OCI-LY7 (cell line): ENCODE results near the gene CYTH3. TPM values are rescaled to one million over a fixed set of nuclear protein-coding genes. Genes with fewer than 3 reads are reported as not detected.

Experiments
- BruUV-seq: library from RNA; stranded (reverse); fragments of 400-500 nt; replicated peaks from 2 replicates; lab custom pipeline; 2021; lab: Mats Ljungman, UMichigan
- CTCF ChIA-PET: fragments of 300-600 bp; sonication (Branson Sonifier 250); formaldehyde crosslinking; loops from one replicate; lab custom pipeline; 2022; ENCODE audit warnings: antibody characterized with exemption; ENCODE audit not compliant: unreplicated experiment; lab: Charles Lee
- POLR2A ChIA-PET: fragments of 300-600 bp; sonication (Branson Sonifier 250); formaldehyde crosslinking; loops from one replicate; lab custom pipeline; 2022; ENCODE audit warnings: antibody characterized with exemption; lab: Charles Lee
- DNase-seq: peaks from one replicate; pipeline ENCODE4 v3.0.0-alpha.2; 2015; ENCODE audit warnings: low spot score
- H2AFZ ChIP-seq: fragments of 200-600 bp; sonication (generic), shearing (Covaris generic); 2 replicates; pipeline ENCODE4 v1.6.1; 2014; ENCODE audit warnings: mild to moderate bottlenecking, antibody characterized with exemption, low read length, moderate library complexity
- H3K27ac ChIP-seq: fragments of 200-600 bp; sonication (generic); 2 replicates; pipeline ENCODE4 v1.5.1; 2014; ENCODE audit warnings: mixed run types, low read depth, mild to moderate bottlenecking, moderate library complexity, low read length, inconsistent platforms; ENCODE audit not compliant: poor library complexity, severe bottlenecking
- H3K36me3 ChIP-seq: fragments of 200-600 bp; sonication (generic); 2 replicates; pipeline ENCODE4 v1.6.1; 2014; ENCODE audit warnings: mild to moderate bottlenecking, antibody characterized with exemption, low read length, moderate library complexity, mixed read lengths; ENCODE audit not compliant: insufficient read depth
- H3K4me1 ChIP-seq: fragments of 200-600 bp; sonication (generic); 2 replicates; pipeline ENCODE4 v1.5.1; 2014; ENCODE audit warnings: mild to moderate bottlenecking, low read length; ENCODE audit not compliant: insufficient read depth, poor library complexity, severe bottlenecking
- H3K4me2 ChIP-seq: fragments of 200-600 bp; sonication (generic); 2 replicates; pipeline ENCODE4 v1.6.1; 2014; ENCODE audit warnings: mild to moderate bottlenecking, low read length
- H3K4me3 ChIP-seq: fragments of 200-600 bp; sonication (generic); 2 replicates; pipeline ENCODE4 v1.5.1; 2014; ENCODE audit warnings: mild to moderate bottlenecking, low read depth, low read length; ENCODE audit not compliant: poor library complexity, severe bottlenecking
- H3K79me2 ChIP-seq: fragments of 200-600 bp; sonication (generic); 2 replicates; pipeline ENCODE4 v1.6.1; 2016; ENCODE audit warnings: low read depth, mild to moderate bottlenecking, low read length, moderate library complexity, mixed read lengths; ENCODE audit not compliant: insufficient read depth
- H3K9me2 ChIP-seq: fragments of 200-600 bp; sonication (generic); 2 replicates; pipeline ENCODE4 v1.6.1; 2016; ENCODE audit warnings: mild to moderate bottlenecking, low read length, mixed read lengths; ENCODE audit not compliant: insufficient read depth
- H3K9me3 ChIP-seq: fragments of 200-600 bp; sonication (generic); 2 replicates; pipeline ENCODE4 v1.6.1; 2014; ENCODE audit warnings: mild to moderate bottlenecking, mixed run types, low read length, mixed read lengths
- H4K20me1 ChIP-seq: fragments of 200-600 bp; sonication (generic); 2 replicates; pipeline ENCODE4 v1.6.1; 2014; ENCODE audit warnings: mild to moderate bottlenecking, antibody characterized with exemption, low read length, moderate library complexity, mixed read lengths; ENCODE audit not compliant: insufficient read depth
- CTCF ChIP-seq: fragments of 200-600 bp; sonication (generic); conservative IDR thresholded peaks from 2 replicates; pipeline ENCODE4 v1.5.1; 2014; ENCODE audit warnings: mild to moderate bottlenecking, antibody characterized with exemption, low read length, moderate library complexity, mixed read lengths
- EZH2phosphoT487 ChIP-seq: fragments of 200-600 bp; sonication (generic); IDR thresholded peaks from 2 replicates; pipeline ENCODE4 v1.6.1; 2018; ENCODE audit warnings: low read depth, borderline replicate concordance, mild to moderate bottlenecking, mixed run types, antibody characterized with exemption, low read length, moderate library complexity, mixed read lengths
- intact Hi-C: fragments of 100-400 bp; cut with micrococcal nuclease; formaldehyde crosslinking; loops from one replicate; pipeline ENCODE4 v1.10.0; 2022; ENCODE audit not compliant: unreplicated experiment
- total RNA-seq, 2 experiments: library from RNA; depleted of rRNA in 1 of 2; stranded (reverse); fragments of >200 nt in 1 of 2; shearing (Covaris generic) in 1 of 2; gene quantifications; 2 replicates each; pipeline ENCODE4 v1.2.3, GENCODE V29; 2014 to 2022

The CYTH3 gene
- total RNA-seq, 2 experiments from 2014 or later: 3.7 to 4.7 TPM

GRCh38 chr7:6242561-6242960 lies 29.9 kb downstream of the CYTH3 start:
- CTCF ChIA-PET: no interaction called here
- no peaks in the 10 kb centered on the region for H4K20me1 ChIP-seq
- DNase-seq: no peak
- H2AFZ ChIP-seq: no peak overlapping the region
- intact Hi-C loops: no loop called here
- TF ChIP-seq EZH2phosphoT487: no peak
- no peak for TF ChIP-seq CTCF
- POLR2A ChIA-PET: interaction anchor here (0.5 kb wide), 1 partner anchor 113 kb away, joined by 6 read pairs; no protein-coding TSS in a partner anchor
- H3K9me3 ChIP-seq: no peaks in the 10 kb centered on the region
- no peak overlapping the region for H3K27ac ChIP-seq
- H3K4me2 ChIP-seq: no peak overlapping the region
- no peaks in the 10 kb centered on the region for H3K4me1 ChIP-seq
- H3K4me3 ChIP-seq: no peak overlapping the region
- BruUV-seq: no TSS peak
- no peaks in the 10 kb centered on the region for H3K9me2 ChIP-seq
- H3K79me2 ChIP-seq: no peaks in the 10 kb centered on the region
- no peaks in the 10 kb centered on the region for H3K36me3 ChIP-seq

GRCh38 chr7:6241607-6241973 lies 30.8 kb downstream of the CYTH3 start:
- no TSS peak for BruUV-seq
- CTCF ChIA-PET: no interaction called here
- no peak overlapping the region for H3K4me2 ChIP-seq
- no peak overlapping the region for H3K27ac ChIP-seq
- H2AFZ ChIP-seq: no peak overlapping the region
- H3K4me3 ChIP-seq: no peak overlapping the region
- no peaks in the 10 kb centered on the region for H3K36me3 ChIP-seq
- TF ChIP-seq EZH2phosphoT487: no peak
- TF ChIP-seq CTCF: no peak
- DNase-seq: no peak
- intact Hi-C loops: no loop called here
- H3K9me2 ChIP-seq: no peaks in the 10 kb centered on the region
- no peaks in the 10 kb centered on the region for H3K4me1 ChIP-seq
- no peaks in the 10 kb centered on the region for H3K9me3 ChIP-seq
- H4K20me1 ChIP-seq: no peaks in the 10 kb centered on the region
- H3K79me2 ChIP-seq: no peaks in the 10 kb centered on the region
- POLR2A ChIA-PET: no interaction called here

- H3K27ac ChIP-seq: no peak overlapping the region
- intact Hi-C loops: no loop called here
- H3K4me2 ChIP-seq: no peak overlapping the region
- H3K9me2 ChIP-seq: no peaks in the 10 kb centered on the region
- no peaks in the 10 kb centered on the region for H3K79me2 ChIP-seq
- peaks cover 12% of the 10 kb centered on the region for H3K4me1 ChIP-seq
- no peak for DNase-seq
- no peaks in the 10 kb centered on the region for H3K36me3 ChIP-seq
- no TSS peak for BruUV-seq
- no peak overlapping the region for H3K4me3 ChIP-seq
- no peak overlapping the region for H2AFZ ChIP-seq
- H4K20me1 ChIP-seq: no peaks in the 10 kb centered on the region
- no peak for TF ChIP-seq CTCF
- no peak for TF ChIP-seq EZH2phosphoT487
- no peaks in the 10 kb centered on the region for H3K9me3 ChIP-seq
- ChIA-PET CTCF (no interaction called here), POLR2A (interaction anchor here (1.5 kb wide), 1 partner anchor 16 kb away, joined by 5 read pairs; no protein-coding TSS in a partner anchor)
These were observed 34.0 kb downstream of the CYTH3 start for GRCh38 chr7:6238309-6238925.
